GM21528 (cell line): ENCODE results near the gene EFNB2.

Source experiments
- ATAC-seq: cut with Tn5 transposase; IDR thresholded peaks from one replicate; pipeline ENCODE4 v1.9.1; 2021; ENCODE audit warnings: mild to moderate bottlenecking, moderate library complexity; ENCODE audit not compliant: unreplicated experiment, low FRiP score

The EFNB2 gene

DNA sequence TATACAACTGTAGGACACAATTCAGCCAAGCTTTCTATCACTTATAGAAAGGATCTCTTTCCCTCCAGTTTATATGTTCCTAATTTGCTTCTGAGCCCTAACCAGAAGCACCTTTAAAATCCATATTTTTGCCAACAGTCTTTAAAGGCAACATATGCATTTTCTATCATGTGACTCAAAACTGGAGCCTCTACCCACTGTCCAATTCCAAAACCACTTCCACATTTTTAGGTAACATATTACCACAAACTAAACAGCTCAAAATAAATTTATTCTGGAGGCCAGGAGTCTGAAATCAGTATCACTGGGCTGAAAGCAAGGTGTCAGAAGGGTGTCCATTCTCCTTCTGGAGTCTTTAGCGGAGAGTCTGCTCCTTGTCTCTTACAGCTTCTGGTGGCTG, 15.9 kb upstream of the EFNB2 start:
- no peak for ATAC-seq

DNA sequence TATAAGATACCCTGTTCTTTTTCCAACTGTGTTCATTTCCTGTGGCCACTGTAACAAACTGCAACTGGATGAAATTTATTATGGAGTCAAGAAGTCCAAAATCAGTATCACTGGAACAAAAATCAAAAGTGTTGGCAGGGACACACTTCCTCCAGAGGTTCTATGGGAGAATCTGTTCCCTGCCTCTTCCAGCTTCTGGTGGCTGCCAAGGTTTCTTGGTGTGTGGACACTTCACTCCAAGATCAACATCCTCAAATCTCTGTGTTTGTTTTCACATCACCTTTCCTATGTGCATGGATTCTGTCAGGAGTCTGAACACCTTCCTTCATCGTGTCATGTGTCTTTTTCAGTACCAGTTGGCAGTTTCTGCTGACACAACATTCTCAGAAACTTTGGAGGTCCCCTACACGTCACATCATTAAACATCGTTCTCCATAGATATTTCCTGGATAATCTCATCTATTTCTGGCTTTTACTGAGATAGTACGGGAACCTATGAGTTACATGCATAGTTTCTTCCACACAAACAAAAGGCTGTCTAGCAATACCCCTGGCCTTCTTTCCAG, 15.2 kb upstream of the EFNB2 start:
- no peak for ATAC-seq

DNA sequence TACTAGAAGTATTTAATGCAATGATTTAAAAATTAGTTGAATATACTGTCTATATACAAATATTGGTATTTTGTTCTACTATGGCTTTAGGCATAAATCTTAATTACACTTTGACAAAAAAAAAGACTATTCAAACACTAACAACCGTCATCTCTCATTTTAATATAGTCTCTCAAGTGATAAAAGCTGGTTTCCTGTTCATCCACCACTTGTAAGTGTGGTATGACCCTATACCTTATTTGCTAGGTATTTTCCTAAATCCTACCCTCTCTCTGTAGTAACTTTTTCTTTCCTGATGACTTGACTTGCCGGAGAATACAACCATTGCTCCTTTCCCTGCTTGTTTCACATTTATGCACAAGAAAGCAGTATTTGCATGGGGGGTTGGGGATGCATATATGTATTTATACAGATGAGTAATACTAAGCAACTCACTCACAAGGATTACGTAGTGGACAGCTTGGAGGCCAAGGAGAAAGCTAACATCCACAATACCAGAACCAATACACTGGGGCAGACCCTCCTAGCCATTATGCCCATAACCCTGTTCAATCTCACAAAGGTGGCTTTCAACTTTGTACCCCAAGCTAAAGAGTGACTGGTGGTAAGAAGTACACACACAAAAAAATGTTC, 12.7 kb upstream of the EFNB2 start:
- no peak for ATAC-seq

DNA sequence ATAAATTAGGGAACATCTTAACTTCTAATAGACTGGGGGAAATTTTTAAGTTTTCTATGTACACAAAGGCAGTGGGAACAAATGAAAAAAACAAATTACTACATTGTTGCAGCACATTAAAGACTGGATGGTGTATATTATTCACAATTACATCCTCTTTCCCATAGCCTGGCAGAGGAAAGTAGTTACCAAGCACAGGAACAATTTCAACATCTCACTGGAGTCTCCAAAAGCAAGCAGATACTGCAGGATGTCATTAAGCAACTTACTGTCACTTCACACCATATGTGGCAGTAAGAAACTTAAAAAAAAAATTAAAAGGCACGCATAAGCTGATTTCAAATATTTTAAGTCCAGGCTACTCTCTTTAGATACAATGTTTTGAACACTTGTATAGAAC, 6.4 kb upstream of the EFNB2 start:
- no peak for ATAC-seq

DNA sequence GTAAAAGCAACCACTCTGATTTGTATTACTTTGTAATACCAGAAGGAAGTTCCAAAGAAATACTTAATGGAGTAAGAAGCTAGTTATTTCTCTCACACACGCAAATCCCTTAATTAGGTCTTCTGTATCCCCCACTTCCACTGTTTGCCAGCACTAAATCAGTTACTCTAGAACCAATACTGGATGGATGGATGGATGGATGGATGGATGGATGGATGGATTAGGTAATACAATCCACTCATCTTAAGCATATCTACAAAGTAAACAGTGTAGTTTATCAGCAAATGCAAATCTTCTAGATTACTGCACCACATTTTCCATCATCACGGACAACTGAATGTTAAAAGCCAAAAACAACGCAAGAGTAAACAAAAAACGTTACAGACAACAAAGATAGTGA, 5.2 kb upstream of the EFNB2 start:
- no peak for ATAC-seq

DNA sequence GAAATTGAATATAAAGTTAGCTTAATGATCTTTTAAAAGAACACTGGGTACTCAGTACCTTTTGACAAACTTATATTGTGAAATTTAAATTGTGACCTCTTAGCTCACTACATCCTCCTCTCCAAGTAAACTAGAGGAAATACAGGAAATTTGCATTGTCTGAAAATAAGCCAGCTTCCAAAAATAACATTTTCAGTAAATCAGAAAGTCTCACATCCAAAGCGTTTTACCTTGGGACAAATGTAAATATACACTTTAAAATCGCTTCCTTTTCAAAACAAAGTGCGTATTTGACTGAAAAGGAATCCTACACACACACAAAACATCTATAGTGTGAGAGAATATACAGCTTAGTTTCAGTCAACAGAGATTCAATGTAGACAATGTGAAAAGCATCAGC, 2.1 kb upstream of the EFNB2 start:
- no peak for ATAC-seq

GRCh38 chr13:106536244-106537034, 977 bp upstream of the EFNB2 start:
- ATAC-seq: peak; percentile 45

DNA sequence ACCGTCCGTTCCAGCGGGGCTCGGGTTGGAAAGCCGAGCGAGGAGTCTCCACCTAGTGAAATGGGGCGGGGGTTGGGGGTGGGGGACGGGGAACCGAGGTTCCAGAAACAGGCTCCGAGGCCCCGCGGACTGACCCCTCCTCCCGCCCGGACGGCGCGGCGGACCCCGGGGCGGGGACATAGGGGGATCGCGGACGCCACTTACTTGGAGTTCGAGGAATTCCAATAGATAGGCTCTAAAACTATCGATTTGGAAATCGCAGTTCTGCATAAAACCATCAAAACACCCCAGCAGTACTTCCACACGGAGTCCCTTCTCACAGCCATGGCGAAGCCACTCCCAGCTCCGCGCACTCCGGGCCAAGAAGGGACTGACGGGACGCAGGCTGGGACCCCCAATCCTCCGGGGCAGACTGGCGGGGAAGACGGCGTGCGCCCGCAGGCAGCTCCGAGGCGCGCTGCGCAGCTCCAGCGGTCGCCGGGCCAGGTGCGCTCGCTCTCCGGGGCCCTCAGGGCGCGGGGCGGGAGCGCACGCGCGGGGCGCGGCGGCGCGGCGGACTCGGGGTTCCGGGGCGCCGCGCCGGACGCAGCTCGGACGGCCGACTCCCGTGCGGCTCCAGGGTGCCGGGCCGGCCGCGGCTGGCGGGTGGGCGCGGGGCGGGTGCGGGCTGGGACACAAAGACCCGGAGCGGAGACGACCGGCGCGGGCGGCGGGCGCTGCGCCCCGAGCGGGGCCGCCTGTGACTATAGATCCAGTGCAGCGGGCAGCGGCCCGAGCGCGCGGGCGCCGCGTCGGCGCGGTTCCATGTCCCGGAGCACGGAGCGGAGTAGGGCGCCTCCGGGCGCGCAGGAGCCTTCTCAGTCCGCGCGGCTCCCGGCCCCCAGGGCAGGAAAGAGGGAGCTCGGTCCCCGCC, 567 bp downstream of the EFNB2 start:
- peak; percentile 40 for ATAC-seq

GRCh38 chr13:106533943-106534638, 1.4 kb downstream of the EFNB2 start:
- no peak for ATAC-seq

DNA sequence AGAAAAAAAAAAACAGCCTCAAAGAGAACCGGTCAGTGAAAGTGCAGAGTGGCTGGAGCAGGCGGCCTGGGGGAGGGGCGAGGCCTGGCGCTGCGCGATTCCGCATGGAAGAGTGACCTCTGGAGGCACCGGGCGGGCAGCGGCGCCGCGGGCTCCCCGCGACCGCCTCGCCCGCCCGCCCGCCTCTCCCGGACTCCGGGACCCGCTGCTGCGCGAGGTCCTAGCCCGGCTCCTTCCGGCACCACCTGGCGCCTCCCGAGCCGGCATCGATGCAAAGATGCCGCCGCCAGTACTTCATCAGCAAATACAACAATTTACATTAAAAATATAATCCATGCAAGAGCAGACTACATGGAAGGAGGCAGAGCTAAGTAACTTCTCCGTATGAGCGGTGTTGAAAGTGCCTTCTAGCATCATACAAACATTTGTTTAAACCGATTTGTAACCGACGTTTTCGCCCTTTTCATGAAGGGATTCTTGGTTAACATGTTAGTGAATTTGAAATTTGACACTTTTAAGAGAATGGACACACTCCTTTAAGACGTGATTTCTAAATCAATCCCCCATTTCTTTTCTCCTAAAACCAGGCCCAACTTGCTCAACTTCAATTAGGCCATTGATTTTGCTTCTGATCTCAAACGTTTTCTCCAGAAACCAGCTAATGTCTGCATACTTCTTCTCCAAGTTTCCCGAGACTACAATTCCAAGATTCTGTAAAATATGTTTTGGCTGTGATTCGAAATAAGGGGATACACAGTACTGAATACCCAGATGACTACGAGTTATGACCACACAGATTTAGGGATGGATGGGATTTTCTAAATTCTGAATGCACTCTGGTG, 2.1 kb downstream of the EFNB2 start:
- no peak for ATAC-seq

GRCh38 chr13:106532111-106532929, 3.1 kb downstream of the EFNB2 start:
- ATAC-seq: no peak

DNA sequence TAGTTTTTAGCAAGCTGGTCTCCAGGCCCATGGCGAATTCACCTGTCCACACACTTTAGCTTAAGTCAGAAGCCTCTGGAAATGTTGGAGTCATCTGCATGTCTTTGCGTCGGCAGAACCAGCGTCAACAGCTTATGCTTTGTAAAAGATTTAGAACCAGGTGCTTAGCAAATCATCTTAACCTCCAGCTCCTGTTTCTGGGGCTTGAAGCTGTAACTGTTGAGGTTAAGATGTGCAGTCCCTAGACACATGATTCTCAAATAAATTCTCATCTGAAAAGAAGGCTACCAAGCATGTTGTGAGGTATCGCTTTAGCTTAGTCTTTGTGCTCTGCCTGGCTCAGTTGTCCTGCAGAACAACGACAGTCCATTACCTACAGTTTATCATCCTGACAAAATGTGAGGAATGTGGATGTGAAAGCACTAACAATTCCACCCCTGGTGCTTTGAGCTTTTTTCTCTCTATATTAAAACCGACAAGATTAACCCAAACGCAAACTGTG, 4.4 kb downstream of the EFNB2 start:
- no peak for ATAC-seq

- no peak for ATAC-seq
Measured at GRCh38 chr13:106530171-106530851, 5.2 kb downstream of the EFNB2 start.

GRCh38 chr13:106529415-106530170, 5.9 kb downstream of the EFNB2 start:
- ATAC-seq: no peak

GRCh38 chr13:106528718-106529414, 6.6 kb downstream of the EFNB2 start:
- no peak for ATAC-seq

DNA sequence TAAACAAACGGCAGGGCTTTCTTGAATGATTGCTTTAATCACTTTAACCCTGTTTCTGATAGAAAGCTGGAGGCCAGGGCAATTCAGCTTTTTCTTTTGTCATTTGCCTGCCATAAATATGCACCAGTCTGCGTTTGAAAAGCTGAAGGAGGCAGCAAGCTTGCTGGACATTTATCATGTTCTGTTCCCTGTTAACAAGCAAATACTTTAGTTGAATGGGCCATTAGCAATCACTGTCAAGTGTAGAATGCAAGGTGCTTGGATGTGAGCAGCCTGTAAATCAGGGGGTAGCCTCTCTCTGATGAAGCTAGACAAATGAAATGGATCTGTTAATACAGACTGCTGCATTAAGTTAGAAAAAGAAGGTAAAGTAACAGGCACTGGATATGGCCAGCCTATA, 7.6 kb downstream of the EFNB2 start:
- ATAC-seq: no peak

DNA sequence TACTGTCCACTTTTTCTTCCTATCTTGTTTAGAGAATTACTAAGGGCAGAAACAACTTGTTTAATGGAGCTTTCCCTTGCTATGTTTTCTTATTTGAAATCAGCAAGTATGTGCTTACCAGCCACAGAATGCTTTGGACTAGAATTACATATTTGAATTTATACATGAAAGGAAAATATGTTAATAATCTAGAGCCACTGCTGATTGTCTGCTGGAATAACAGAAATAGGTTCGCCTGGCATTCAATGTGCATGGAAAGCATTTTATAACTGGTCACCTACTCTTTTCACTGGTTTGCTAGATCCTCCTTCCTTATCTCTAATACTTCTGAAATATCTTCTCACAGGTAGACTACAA, 8.0 kb downstream of the EFNB2 start:
- no peak for ATAC-seq
